HepG2 (cell line): ENCODE results near the gene NANOS1. TPM values are rescaled to one million over a fixed set of nuclear protein-coding genes. Genes with fewer than 3 reads are reported as not detected.

Source experiments
- ATAC-seq: fragments of 200-7000 bp; cut with Tn5 transposase; 3 replicates; pipeline ENCODE4 v1.9.1; 2020; ENCODE audit warnings: mild to moderate bottlenecking, moderate library complexity
- BruUV-seq: library from RNA; stranded (reverse); fragments of 400-500 nt; replicated peaks from 2 replicates; lab custom pipeline; 2021; lab: Mats Ljungman, UMichigan
- CTCF ChIA-PET: fragments of 300-600 bp; formaldehyde crosslinking; extraction: SDS; loops from one replicate; lab custom pipeline; 2021; ENCODE audit warnings: low total read pairs, inconsistent platforms, low intra/inter-chr PET ratio; lab: Yijun Ruan, JAX
- POLR2A ChIA-PET: fragments of 350-600 bp; sonication (Branson Sonifier 250); formaldehyde crosslinking; loops from one replicate; lab custom pipeline; 2020; ENCODE audit warnings: antibody characterized with exemption, inconsistent platforms; lab: Yijun Ruan, JAX
- DNase-seq: peaks from one replicate; pipeline ENCODE4 v3.0.0-alpha.2; 2015; ENCODE audit warnings: low spot score
- FAIRE-seq: peaks from 3 replicates; lab custom pipeline; 2011; peaks lifted over from hg19 to GRCh38; lab: Jason Lieb, UNC
- H2AFZ ChIP-seq: one replicate; pipeline ENCODE4 v1.6.1; 2011; ENCODE audit warnings: low read length, inconsistent platforms
- H3K27ac ChIP-seq: fragments of 300-600 bp; 3 replicates; pipeline ENCODE4 v1.8.0; 2011; ENCODE audit warnings: mixed run types, mild to moderate bottlenecking, mixed read lengths, low read length, inconsistent platforms; ENCODE audit not compliant: insufficient read depth; ENCODE audit errors: extremely low read length
- H3K27me3 ChIP-seq, 2 experiments: fragments of 200-600 bp in 1 of 2; 2 replicates in 1 of 2; 3 replicates in 1 of 2; pipeline versions ENCODE4 v1.6.0 to v1.8.0; 2011; ENCODE audit warnings: low read length in 2 of 2, mild to moderate bottlenecking in 2 of 2, moderate library complexity in 2 of 2, inconsistent platforms in 1 of 2; ENCODE audit not compliant: insufficient read depth in 2 of 2, control insufficient read depth in 1 of 2
- H3K36me3 ChIP-seq, 2 experiments: fragments of 200-600 bp in 1 of 2; replicated peaks in 1 of 2; 2 replicates in 1 of 2; 3 replicates in 1 of 2; pipeline versions ENCODE4 v1.5.1 to v1.8.0; 2011; ENCODE audit warnings: low read length in 2 of 2, inconsistent platforms in 1 of 2; ENCODE audit not compliant: insufficient read depth in 2 of 2, control insufficient read depth in 1 of 2
- H3K4me1 ChIP-seq: 2 replicates; pipeline ENCODE4 v1.5.1; 2012; ENCODE audit warnings: low read length, inconsistent platforms; ENCODE audit not compliant: insufficient read depth
- H3K4me2 ChIP-seq: 2 replicates; pipeline ENCODE4 v1.6.0; 2011; ENCODE audit warnings: low read depth, low read length, inconsistent platforms
- H3K4me3 ChIP-seq, 3 experiments: fragments of 200-600 bp in 1 of 3; sonication (generic), shearing (Covaris generic) in 1 of 3; replicated peaks in 1 of 3; 2 replicates each; pipeline ENCODE4 v1.5.1; 2011 to 2016; ENCODE audit warnings: low read length in 3 of 3, inconsistent platforms in 2 of 3, low read depth in 2 of 3, mild to moderate bottlenecking in 2 of 3, control low read depth in 1 of 3, mixed read lengths in 1 of 3; ENCODE audit not compliant: insufficient read depth in 1 of 3
- H3K79me2 ChIP-seq: one replicate; pipeline ENCODE4 v1.6.1; 2011; ENCODE audit warnings: low read length, inconsistent platforms; ENCODE audit not compliant: insufficient read depth
- H3K9ac ChIP-seq: 2 replicates; pipeline ENCODE4 v1.6.0; 2011; ENCODE audit warnings: mild to moderate bottlenecking, low read depth, low read length, inconsistent platforms; ENCODE audit not compliant: insufficient read depth
- H3K9me3 ChIP-seq: 2 replicates; pipeline ENCODE4 v1.5.1; 2012; ENCODE audit warnings: mild to moderate bottlenecking, low read length
- H4K20me1 ChIP-seq: 2 replicates; pipeline ENCODE4 v1.6.0; 2011; ENCODE audit warnings: inconsistent platforms, mild to moderate bottlenecking, low read length, moderate library complexity; ENCODE audit not compliant: insufficient read depth
- AGO2 ChIP-seq: fragments of 200-400 bp; formaldehyde crosslinking; optimal IDR thresholded peaks from 2 replicates; pipeline ENCODE3; 2017; ENCODE audit warnings: mild to moderate bottlenecking, low read depth, low read length, moderate library complexity
- GTF3A ChIP-seq: sonication (generic); formaldehyde crosslinking; conservative IDR thresholded peaks from 2 replicates; pipeline ENCODE4 v1.4.0; 2020; ENCODE audit warnings: mild to moderate bottlenecking, missing genetic modification reagents
- JDP2 ChIP-seq: sonication (generic); formaldehyde crosslinking; IDR thresholded peaks from 2 replicates; pipeline ENCODE4 v1.8.1; 2022; ENCODE audit warnings: missing genetic modification reagents, borderline replicate concordance
- MATR3 ChIP-seq: sonication (generic); formaldehyde crosslinking; IDR thresholded peaks from 2 replicates; pipeline ENCODE4 v1.4.0; 2020; ENCODE audit warnings: missing genetic modification reagents
- NCOA5 ChIP-seq: sonication (generic); formaldehyde crosslinking; IDR thresholded peaks from 2 replicates; pipeline ENCODE4 v1.4.0; 2020; ENCODE audit warnings: missing genetic modification reagents
- NFE2L2 ChIP-seq: fragments of 150-350 bp; IDR thresholded peaks from 2 replicates; pipeline ENCODE4 v1.6.1; 2014; ENCODE audit warnings: low read length
- PRMT3 ChIP-seq: sonication (generic); formaldehyde crosslinking; IDR thresholded peaks from 2 replicates; pipeline ENCODE4 v1.8.1; 2022; ENCODE audit warnings: low read depth, mild to moderate bottlenecking, moderate library complexity, missing genetic modification reagents, borderline replicate concordance
- RFX1 ChIP-seq: fragments of 450-650 bp; IDR thresholded peaks from 2 replicates; pipeline ENCODE4 v1.6.1; 2017
- SOX13 ChIP-seq, 3 experiments: fragments of 450-650 bp in 1 of 3; sonication (generic) in 1 of 3; formaldehyde crosslinking in 1 of 3; IDR thresholded peaks in 2 of 3; conservative IDR thresholded peaks in 1 of 3; 2 replicates each; pipeline versions ENCODE4 v1.5.0 to v1.6.1; 2016 to 2020; ENCODE audit warnings: antibody characterized with exemption in 1 of 3, mild to moderate bottlenecking in 1 of 3, missing compliant biosample characterization in 1 of 3, missing genetic modification reagents in 1 of 3, moderate library complexity in 1 of 3
- SSRP1 ChIP-seq: IDR thresholded peaks from 2 replicates; pipeline ENCODE4 v1.6.1; 2016; ENCODE audit warnings: control low read depth
- TCF12 ChIP-seq, 2 experiments: fragments of 450-650 bp in 1 of 2; sonication (generic) in 1 of 2; formaldehyde crosslinking in 1 of 2; IDR thresholded peaks; 2 replicates each; pipeline versions ENCODE4 v1.6.1 to v1.8.0; 2017 to 2022; ENCODE audit warnings: antibody characterized with exemption in 1 of 2, mild to moderate bottlenecking in 1 of 2, missing genetic modification reagents in 1 of 2, moderate library complexity in 1 of 2
- ZNF292 ChIP-seq: sonication (generic); formaldehyde crosslinking; IDR thresholded peaks from 2 replicates; pipeline ENCODE4 v1.8.1; 2022; ENCODE audit warnings: mild to moderate bottlenecking, low read depth, missing genetic modification reagents, borderline replicate concordance
- ZNF619 ChIP-seq: sonication (generic); formaldehyde crosslinking; IDR thresholded peaks from 2 replicates; pipeline ENCODE4 v1.4.0; 2020; ENCODE audit warnings: mild to moderate bottlenecking, missing genetic modification reagents
- ZNF737 ChIP-seq: sonication (generic); formaldehyde crosslinking; IDR thresholded peaks from 2 replicates; pipeline ENCODE4 v1.5.0; 2020; ENCODE audit warnings: missing genetic modification reagents, mild to moderate bottlenecking, borderline replicate concordance
- WGBS: methylation state at CpG from one replicate; pipeline ENCODE4 v1.1.6; 2017; ENCODE audit warnings: low lambda C conversion rate; 5-methylcytosine and 5-hydroxymethylcytosine counted together
- in situ Hi-C: cut with HindIII; loops from 2 replicates; pipeline ENCODE4 v1.10.0; 2017; ENCODE audit warnings: low pct_unique_long_range_greater_than_20kb; ENCODE audit not compliant: extremely low pct_ligation_motif_present
- intact Hi-C: fragments of 100-400 bp; cut with micrococcal nuclease; formaldehyde crosslinking; loops from one replicate; pipeline ENCODE4 v1.10.0; 2022; ENCODE audit not compliant: unreplicated experiment
- polyA plus RNA-seq, 8 experiments: library from polyadenylated mRNA; depleted of rRNA in 3 of 8; stranded (reverse) in 7 of 8; unstranded in 1 of 8; fragments of >200 nt; fragmentation: Illumina TruSeq in 4 of 8; extraction: Trizol in 4 of 8; gene quantifications; 2 replicates each; pipeline versions ENCODE4 v1.2.1 to v1.2.3, GENCODE V29; 2011 to 2016; ENCODE audit warnings: low read depth in 4 of 8, missing spikeins in 1 of 8, mixed read lengths in 1 of 8; ENCODE audit not compliant: insufficient read depth in 1 of 8
- total RNA-seq, 5 experiments: library from RNA; depleted of rRNA; stranded (reverse); fragments of >200 nt; fragmentation: Illumina TruSeq; extraction: Trizol; gene quantifications; 2 replicates each; pipeline ENCODE4 v1.2.3, GENCODE V29; 2016; ENCODE audit warnings: low read depth in 1 of 5
- TF ChIP-seq, protein P1 (sequence below): fragments of 450-650 bp; IDR thresholded peaks from 2 replicates; pipeline ENCODE4 v1.6.1; 2016
- TF ChIP-seq, protein P2 (sequence below): IDR thresholded peaks from 2 replicates; pipeline ENCODE4 v1.6.1; 2016
- TF ChIP-seq, protein P3 (sequence below): sonication (generic); formaldehyde crosslinking; IDR thresholded peaks from 2 replicates; pipeline ENCODE4 v1.9.0; 2021; ENCODE audit warnings: missing genetic modification reagents, borderline replicate concordance
- TF ChIP-seq, protein P4 (sequence below): sonication (generic); formaldehyde crosslinking; IDR thresholded peaks from 2 replicates; pipeline ENCODE4 v1.4.0; 2020; ENCODE audit warnings: missing genetic modification reagents
- TF ChIP-seq, protein P5 (sequence below): conservative IDR thresholded peaks from 2 replicates; pipeline ENCODE4 v1.6.1; 2018; ENCODE audit warnings: missing genetic modification reagents

Gene NANOS1
- total and polyA plus RNA-seq, 2 of the 13 experiments (the other 11 are each of a cell fraction or from before 2014, with no cell fraction given), result 1.7 to 2.2 TPM

DNA sequence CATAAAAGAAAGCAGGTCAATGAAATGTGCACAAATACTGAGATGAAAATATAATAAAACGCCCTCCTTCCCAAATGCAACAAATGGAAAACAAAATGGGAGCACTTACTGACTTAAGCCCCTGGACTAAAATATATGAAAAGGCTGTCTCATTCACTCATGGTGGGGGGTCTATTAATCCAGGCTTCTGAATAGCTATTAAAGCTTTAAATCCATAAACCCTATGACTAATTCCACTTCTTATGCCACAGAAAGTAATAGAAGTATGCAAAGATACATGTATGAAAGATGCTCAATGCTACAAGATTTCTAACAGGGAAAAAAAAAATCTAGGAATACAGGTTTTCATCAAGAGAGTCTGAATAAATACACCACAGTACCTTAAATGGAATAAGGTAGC lies 30.6 kb downstream of the NANOS1 start (continued):
- TF ChIP-seq, protein P1, sequence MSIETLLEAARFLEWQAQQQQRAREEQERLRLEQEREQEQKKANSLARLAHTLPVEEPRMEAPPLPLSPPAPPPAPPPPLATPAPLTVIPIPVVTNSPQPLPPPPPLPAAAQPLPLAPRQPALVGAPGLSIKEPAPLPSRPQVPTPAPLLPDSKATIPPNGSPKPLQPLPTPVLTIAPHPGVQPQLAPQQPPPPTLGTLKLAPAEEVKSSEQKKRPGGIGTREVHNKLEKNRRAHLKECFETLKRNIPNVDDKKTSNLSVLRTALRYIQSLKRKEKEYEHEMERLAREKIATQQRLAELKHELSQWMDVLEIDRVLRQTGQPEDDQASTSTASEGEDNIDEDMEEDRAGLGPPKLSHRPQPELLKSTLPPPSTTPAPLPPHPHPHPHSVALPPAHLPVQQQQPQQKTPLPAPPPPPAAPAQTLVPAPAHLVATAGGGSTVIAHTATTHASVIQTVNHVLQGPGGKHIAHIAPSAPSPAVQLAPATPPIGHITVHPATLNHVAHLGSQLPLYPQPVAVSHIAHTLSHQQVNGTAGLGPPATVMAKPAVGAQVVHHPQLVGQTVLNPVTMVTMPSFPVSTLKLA, result no peak
- no peak for TF ChIP-seq NCOA5
- no peak for TF ChIP-seq MATR3
- TF ChIP-seq SOX13 (IDR thresholded peaks at IDR 0.05), result no peak
- no peak for TF ChIP-seq SOX13 (CRISPR knock-in tag; conservative IDR thresholded peaks at IDR 0.05 in 1 of 2, IDR thresholded peaks at IDR 0.05 in 1 of 2)
- TF ChIP-seq AGO2, result no peak
- TF ChIP-seq GTF3A (CRISPR knock-in tag), result no peak
- TF ChIP-seq, protein P2, sequence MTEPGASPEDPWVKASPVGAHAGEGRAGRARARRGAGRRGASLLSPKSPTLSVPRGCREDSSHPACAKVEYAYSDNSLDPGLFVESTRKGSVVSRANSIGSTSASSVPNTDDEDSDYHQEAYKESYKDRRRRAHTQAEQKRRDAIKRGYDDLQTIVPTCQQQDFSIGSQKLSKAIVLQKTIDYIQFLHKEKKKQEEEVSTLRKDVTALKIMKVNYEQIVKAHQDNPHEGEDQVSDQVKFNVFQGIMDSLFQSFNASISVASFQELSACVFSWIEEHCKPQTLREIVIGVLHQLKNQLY (CRISPR knock-in tag), result no peak
- no peak for TF ChIP-seq NFE2L2
- no peak for TF ChIP-seq JDP2 (CRISPR knock-in tag)

DNA sequence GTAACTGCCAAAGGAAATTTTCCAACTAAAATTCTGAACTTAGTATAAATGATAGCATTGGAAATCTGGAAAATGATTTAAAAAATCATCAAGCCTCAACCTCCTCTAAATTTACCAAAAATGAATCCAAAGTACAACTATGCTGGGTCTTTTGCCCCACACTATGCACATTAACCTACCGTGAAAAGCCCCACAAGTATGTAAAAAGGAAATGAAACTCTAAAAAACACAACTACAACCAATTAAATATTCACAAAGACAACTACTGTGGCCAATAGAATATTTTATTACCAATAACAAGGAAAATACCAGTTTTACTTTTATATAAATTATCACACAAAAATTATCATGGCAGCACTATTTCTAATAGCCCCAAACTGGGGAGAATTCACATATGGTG lies 31.8 kb downstream of the NANOS1 start:
- no peaks in the 10 kb centered on the region for H4K20me1 ChIP-seq
- ChIA-PET CTCF (no interaction called here), POLR2A (no interaction called here)
- ATAC-seq (no peak), DNase-seq (no peak), FAIRE-seq (no peak)
- no TSS peak for BruUV-seq
- no peak overlapping the region for H3K4me3 ChIP-seq
- H3K4me1 ChIP-seq, result no peaks in the 10 kb centered on the region
- no peak overlapping the region for H3K27ac ChIP-seq
- 97% methylated on average over 1 of the region's 1 CpG for WGBS
- intact Hi-C loops, result loop anchor here (2.0 kb wide), 1 partner anchor 15 kb away; no protein-coding TSS in a partner anchor
- H3K9me3 ChIP-seq, result no peaks in the 10 kb centered on the region
- in situ Hi-C loops, result no loop called here
- H3K27me3 ChIP-seq, result no peaks in the 10 kb centered on the region
- H3K9ac ChIP-seq, result no peak overlapping the region
- peaks cover 22% of the 10 kb centered on the region for H3K79me2 ChIP-seq
- no peak overlapping the region for H2AFZ ChIP-seq
- H3K36me3 ChIP-seq, result peaks cover 42 to 92% of the 10 kb centered on the region in 2 experiments
- no peak overlapping the region for H3K4me2 ChIP-seq
- TF ChIP-seq, protein P3, sequence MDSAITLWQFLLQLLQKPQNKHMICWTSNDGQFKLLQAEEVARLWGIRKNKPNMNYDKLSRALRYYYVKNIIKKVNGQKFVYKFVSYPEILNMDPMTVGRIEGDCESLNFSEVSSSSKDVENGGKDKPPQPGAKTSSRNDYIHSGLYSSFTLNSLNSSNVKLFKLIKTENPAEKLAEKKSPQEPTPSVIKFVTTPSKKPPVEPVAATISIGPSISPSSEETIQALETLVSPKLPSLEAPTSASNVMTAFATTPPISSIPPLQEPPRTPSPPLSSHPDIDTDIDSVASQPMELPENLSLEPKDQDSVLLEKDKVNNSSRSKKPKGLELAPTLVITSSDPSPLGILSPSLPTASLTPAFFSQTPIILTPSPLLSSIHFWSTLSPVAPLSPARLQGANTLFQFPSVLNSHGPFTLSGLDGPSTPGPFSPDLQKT (CRISPR knock-in tag), result no peak
- TF ChIP-seq PRMT3 (CRISPR knock-in tag) (no peak), ZNF619 (CRISPR knock-in tag) (no peak), RFX1 (no peak), TCF12 (IDR thresholded peaks at IDR 0.05) (no peak), TCF12 (CRISPR knock-in tag; IDR thresholded peaks at IDR 0.05) (no peak), SSRP1 (CRISPR knock-in tag) (no peak), ZNF292 (CRISPR knock-in tag) (no peak), ZNF737 (no peak)
- TF ChIP-seq, protein P4, sequence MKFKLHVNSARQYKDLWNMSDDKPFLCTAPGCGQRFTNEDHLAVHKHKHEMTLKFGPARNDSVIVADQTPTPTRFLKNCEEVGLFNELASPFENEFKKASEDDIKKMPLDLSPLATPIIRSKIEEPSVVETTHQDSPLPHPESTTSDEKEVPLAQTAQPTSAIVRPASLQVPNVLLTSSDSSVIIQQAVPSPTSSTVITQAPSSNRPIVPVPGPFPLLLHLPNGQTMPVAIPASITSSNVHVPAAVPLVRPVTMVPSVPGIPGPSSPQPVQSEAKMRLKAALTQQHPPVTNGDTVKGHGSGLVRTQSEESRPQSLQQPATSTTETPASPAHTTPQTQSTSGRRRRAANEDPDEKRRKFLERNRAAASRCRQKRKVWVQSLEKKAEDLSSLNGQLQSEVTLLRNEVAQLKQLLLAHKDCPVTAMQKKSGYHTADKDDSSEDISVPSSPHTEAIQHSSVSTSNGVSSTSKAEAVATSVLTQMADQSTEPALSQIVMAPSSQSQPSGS, result no peak
- TF ChIP-seq, protein P5, sequence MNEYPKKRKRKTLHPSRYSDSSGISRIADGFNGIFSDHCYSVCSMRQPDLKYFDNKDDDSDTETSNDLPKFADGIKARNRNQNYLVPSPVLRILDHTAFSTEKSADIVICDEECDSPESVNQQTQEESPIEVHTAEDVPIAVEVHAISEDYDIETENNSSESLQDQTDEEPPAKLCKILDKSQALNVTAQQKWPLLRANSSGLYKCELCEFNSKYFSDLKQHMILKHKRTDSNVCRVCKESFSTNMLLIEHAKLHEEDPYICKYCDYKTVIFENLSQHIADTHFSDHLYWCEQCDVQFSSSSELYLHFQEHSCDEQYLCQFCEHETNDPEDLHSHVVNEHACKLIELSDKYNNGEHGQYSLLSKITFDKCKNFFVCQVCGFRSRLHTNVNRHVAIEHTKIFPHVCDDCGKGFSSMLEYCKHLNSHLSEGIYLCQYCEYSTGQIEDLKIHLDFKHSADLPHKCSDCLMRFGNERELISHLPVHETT, result no peak
